Parathyroid adenoma (tissue), 2 donors: Measurements from ENCODE around the gene PWWP2B.

Experiments
- H2AFZ ChIP-seq: fragments of 300-600 bp; sonication (generic); one replicate; pipeline ENCODE4 v1.7.0; 2017; ENCODE audit warnings: antibody characterized with exemption, mild to moderate bottlenecking
- H3K27ac ChIP-seq: fragments of 300-600 bp; sonication (generic); one replicate; pipeline ENCODE4 v1.7.0; 2017
- H3K27me3 ChIP-seq: fragments of 300-600 bp; sonication (generic); one replicate; pipeline ENCODE4 v1.7.0; 2017; ENCODE audit warnings: low read length; ENCODE audit not compliant: control insufficient read depth, insufficient read depth
- H3K36me3 ChIP-seq: fragments of 300-600 bp; sonication (generic); one replicate; pipeline ENCODE4 v1.7.0; 2017; ENCODE audit warnings: low read length; ENCODE audit not compliant: control insufficient read depth, insufficient read depth
- H3K4me1 ChIP-seq: fragments of 300-600 bp; sonication (generic); one replicate; pipeline ENCODE4 v1.7.0; 2017; ENCODE audit warnings: control low read depth
- H3K4me2 ChIP-seq: fragments of 300-600 bp; sonication (generic); one replicate; pipeline ENCODE4 v1.7.0; 2017; ENCODE audit warnings: low read length
- H3K4me3 ChIP-seq: fragments of 300-600 bp; sonication (generic); one replicate; pipeline ENCODE4 v1.7.0; 2017; ENCODE audit warnings: low read depth, low read length
- H3K79me2 ChIP-seq: fragments of 300-600 bp; sonication (generic); one replicate; pipeline ENCODE4 v1.7.0; 2017; ENCODE audit warnings: control low read depth
- H3K9ac ChIP-seq: fragments of 300-600 bp; sonication (generic); one replicate; pipeline ENCODE4 v1.7.0; 2017; ENCODE audit warnings: mild to moderate bottlenecking
- H3K9me3 ChIP-seq: fragments of 300-600 bp; sonication (generic); one replicate; pipeline ENCODE4 v1.7.0; 2017; ENCODE audit warnings: low read length; ENCODE audit not compliant: control insufficient read depth
- CTCF ChIP-seq: fragments of 300-600 bp; sonication (generic); IDR thresholded peaks from one replicate; pipeline ENCODE4 v1.7.0; 2017; ENCODE audit warnings: antibody characterized with exemption, mild to moderate bottlenecking
- donor health status: primary hyperparathyroidism.

Gene PWWP2B

GRCh38 chr10:132449051-132449810 is 52.2 kb downstream of the PWWP2B start:
- Histone ChIP-seq H3K79me2 (no peaks in the 10 kb centered on the region), H3K4me1 (peaks cover 18% of the 10 kb centered on the region), H3K36me3 (no peaks in the 10 kb centered on the region), H3K9ac (no peak overlapping the region), H3K9me3 (no peaks in the 10 kb centered on the region), H3K4me3 (no peak overlapping the region), H3K27ac (no peak overlapping the region), H3K4me2 (no peak overlapping the region), H3K27me3 (no peaks in the 10 kb centered on the region), H2AFZ (no peak overlapping the region)
- TF ChIP-seq CTCF: no peak

GRCh38 chr10:132449811-132450181 is 52.8 kb downstream of the PWWP2B start:
- no peaks in the 10 kb centered on the region for H3K9me3 ChIP-seq
- no peaks in the 10 kb centered on the region for H3K27me3 ChIP-seq
- H3K4me3 ChIP-seq: no peak overlapping the region
- H3K9ac ChIP-seq: no peak overlapping the region
- no peak overlapping the region for H3K27ac ChIP-seq
- H3K36me3 ChIP-seq: no peaks in the 10 kb centered on the region
- no peaks in the 10 kb centered on the region for H3K79me2 ChIP-seq
- peaks cover 18% of the 10 kb centered on the region for H3K4me1 ChIP-seq
- no peak overlapping the region for H3K4me2 ChIP-seq
- TF ChIP-seq CTCF: no peak
- no peak overlapping the region for H2AFZ ChIP-seq

- Histone ChIP-seq H3K27ac (no peak overlapping the region), H3K4me1 (peaks cover 18% of the 10 kb centered on the region)
These were observed 53.4 kb downstream of the PWWP2B start for GRCh38 chr10:132450466-132450824.

DNA sequence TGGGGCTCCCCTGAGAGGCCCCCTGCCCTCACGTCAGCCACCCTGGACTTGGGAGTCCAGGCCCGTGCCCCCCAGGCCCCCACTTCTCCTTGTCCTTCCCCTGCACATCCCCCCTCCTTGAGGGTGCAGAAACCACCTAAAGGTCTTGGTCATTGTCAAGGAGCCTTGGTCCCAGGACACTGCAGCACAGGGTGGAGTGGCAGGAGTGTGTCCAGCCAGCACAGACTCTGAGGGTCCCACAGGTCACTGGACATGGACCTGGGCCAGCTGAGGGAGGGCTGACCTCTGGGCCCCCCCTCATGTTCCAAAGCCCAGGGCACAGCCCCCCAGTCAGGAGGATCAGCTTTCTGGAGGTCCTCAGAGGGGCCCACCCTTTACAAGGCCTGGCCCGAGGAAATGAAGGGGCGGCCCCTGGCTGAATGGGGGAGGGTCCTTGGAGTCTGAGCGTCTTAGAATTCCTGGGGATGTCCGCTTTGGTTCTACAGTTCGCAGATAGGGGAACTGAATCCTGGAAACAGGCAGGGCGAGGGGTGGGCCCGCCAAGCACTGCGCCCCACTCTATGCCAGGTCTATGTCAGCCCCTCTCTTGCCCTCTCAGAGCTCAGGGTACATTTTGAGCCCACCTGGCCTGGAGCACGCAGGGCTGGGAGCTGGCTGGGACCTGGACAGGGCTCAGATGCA is 54.0 kb downstream of the PWWP2B start:
- Histone ChIP-seq H3K9ac (no peak overlapping the region), H3K27me3 (no peaks in the 10 kb centered on the region), H3K4me1 (peaks cover 18% of the 10 kb centered on the region), H3K4me3 (no peak overlapping the region), H3K9me3 (no peaks in the 10 kb centered on the region), H3K4me2 (no peak overlapping the region), H2AFZ (no peak overlapping the region), H3K79me2 (no peaks in the 10 kb centered on the region), H3K36me3 (no peaks in the 10 kb centered on the region), H3K27ac (no peak overlapping the region)
- TF ChIP-seq CTCF: no peak

More at GRCh38 chr10:132450466-132450824, 53.4 kb downstream of the PWWP2B start:
- Histone ChIP-seq H3K36me3 (no peaks in the 10 kb centered on the region), H3K4me2 (no peak overlapping the region), H3K4me3 (no peak overlapping the region), H3K79me2 (no peaks in the 10 kb centered on the region), H3K9ac (no peak overlapping the region), H2AFZ (no peak overlapping the region), H3K9me3 (no peaks in the 10 kb centered on the region), H3K27me3 (no peaks in the 10 kb centered on the region)
- TF ChIP-seq CTCF: no peak
